Umbilical cord (tissue), 2 donors: Measurements from ENCODE around the gene PRRG4. TPM values are rescaled to one million over a fixed set of nuclear protein-coding genes. Genes with fewer than 3 reads are reported as not detected.
"Not testable (repeated sequence)": the region's sequence is repeated elsewhere in the genome, so short reads cannot be mapped to it uniquely, and the experiment has no call there.

Source experiments
- DNase-seq: peaks from one replicate; pipeline ENCODE4 v3.0.0-alpha.2; 2015; ENCODE audit warnings: low spot score
- total RNA-seq: library from RNA; depleted of rRNA; stranded (reverse); fragments of >200 nt; gene quantifications from one replicate; pipeline ENCODE4 v1.2.3, GENCODE V29; 2014; ENCODE audit warnings: low replicate concordance; ENCODE audit not compliant: insufficient read depth

Gene PRRG4
- 6.0 TPM for total RNA-seq

GRCh38 chr11:32829680-32830412, at the start of gene PRRG4:
Gene PRRG4, plus strand, starts transcription at chr11:32829927. Its CDS starts 603 bp downstream, at chr11:32830530.
- peak; percentile 56 for DNase-seq

GRCh38 chr11:32780839-32781238, 48.9 kb upstream of the PRRG4 start:
- not testable (repeated sequence) for DNase-seq

- no peak for DNase-seq
Observed at GRCh38 chr11:32781721-32782120, 48.0 kb upstream of the PRRG4 start.

GRCh38 chr11:32785262-32785661, 44.5 kb upstream of the PRRG4 start:
- no peak for DNase-seq

GRCh38 chr11:32786811-32787210, 42.9 kb upstream of the PRRG4 start:
- no peak for DNase-seq

- DNase-seq: no peak
Observed at GRCh38 chr11:32790916-32791315, 38.8 kb upstream of the PRRG4 start.

- no peak for DNase-seq
Observed at GRCh38 chr11:32792111-32792947, 37.4 kb upstream of the PRRG4 start.

- peak; percentile 64 for DNase-seq
Observed at GRCh38 chr11:32792948-32793475, 36.7 kb upstream of the PRRG4 start.

GRCh38 chr11:32794439-32794838, 35.3 kb upstream of the PRRG4 start, which contains the start of gene CCDC73:
Gene CCDC73, minus strand, starts transcription at chr11:32794662. Its CDS starts 34,419 bp downstream, at chr11:32760243.
- no peak for DNase-seq

GRCh38 chr11:32796425-32796824, 33.3 kb upstream of the PRRG4 start:
- no peak for DNase-seq

- DNase-seq: peak; percentile 81
Observed at GRCh38 chr11:32809313-32809712, 20.4 kb upstream of the PRRG4 start.

- DNase-seq: no peak
Observed at GRCh38 chr11:32817181-32817851, 12.4 kb upstream of the PRRG4 start.

GRCh38 chr11:32817852-32818183, 11.9 kb upstream of the PRRG4 start:
- no peak for DNase-seq

- no peak for DNase-seq
Observed at GRCh38 chr11:32819187-32819586, 10.5 kb upstream of the PRRG4 start.

GRCh38 chr11:32820497-32820896, 9.2 kb upstream of the PRRG4 start:
- DNase-seq: no peak

- no peak for DNase-seq
Observed at GRCh38 chr11:32821517-32821916, 8.2 kb upstream of the PRRG4 start.

GRCh38 chr11:32821917-32822560, 7.7 kb upstream of the PRRG4 start:
- no peak for DNase-seq

- DNase-seq: not testable (repeated sequence)
Observed at GRCh38 chr11:32823617-32824016, 6.1 kb upstream of the PRRG4 start.

- no peak for DNase-seq
Observed at GRCh38 chr11:32826113-32826512, 3.6 kb upstream of the PRRG4 start.

GRCh38 chr11:32827276-32827675, 2.5 kb upstream of the PRRG4 start:
- DNase-seq: no peak

GRCh38 chr11:32829157-32829679, 509 bp upstream of the PRRG4 start:
- peak; percentile 21 for DNase-seq
